ENCODE measurements around the gene PDE8A.
"Not testable (repeated sequence)": the region's sequence is repeated elsewhere in the genome, so short reads cannot be mapped to it uniquely, and the experiment has no call there.

PDE8A gene

DNA sequence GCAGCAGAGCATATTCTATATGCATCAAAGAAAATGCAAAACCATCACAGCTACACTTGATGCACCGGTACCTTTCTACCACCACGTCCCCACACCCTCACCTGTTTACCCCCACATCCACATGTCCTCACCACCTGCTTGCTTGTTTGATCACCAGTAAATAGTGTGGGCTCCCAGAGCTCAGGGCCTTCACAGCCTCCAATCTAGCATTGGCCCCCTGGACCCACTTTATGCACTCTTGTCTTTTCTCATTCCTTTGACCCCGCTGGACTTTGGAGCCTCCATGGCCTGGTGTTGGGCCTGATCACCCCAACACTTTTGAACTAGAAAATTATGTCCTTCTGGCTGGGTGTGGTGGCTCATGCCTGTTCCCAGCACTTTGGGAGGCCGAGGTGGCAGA is 190.1 kb downstream of the PDE8A start:
- Histone ChIP-seq H3K79me2 (ENCODE audit: low read length) (no peaks in the 10 kb centered on the region), H3K9me3 (replicated peaks; ENCODE audit: insufficient read depth, low read length) (no peaks in the 10 kb centered on the region), H3K4me3 (ENCODE audit: low read length) (no peak overlapping the region), H3K36me3 (replicated peaks; ENCODE audit: insufficient read depth, low read length) (no peaks in the 10 kb centered on the region), H3K27ac (ENCODE audit: low read length) (no peak overlapping the region), H3K9ac (ENCODE audit: low read length) (no peak overlapping the region), H3K27me3 (replicated peaks; ENCODE audit: insufficient read depth, low read length) (no peaks in the 10 kb centered on the region), H3K4me2 (ENCODE audit: low read depth, low read length) (no peak overlapping the region), H3K4me1 (ENCODE audit: low read length) (no peaks in the 10 kb centered on the region), H4K20me1 (ENCODE audit: insufficient read depth, low read length) (no peaks in the 10 kb centered on the region), H2AFZ (ENCODE audit: low read length) (no peak overlapping the region), H3K9me2 (replicated peaks; ENCODE audit: insufficient read depth, low read length) (no peaks in the 10 kb centered on the region), H3F3A (ENCODE audit: insufficient read depth, low read length) (no peaks in the 10 kb centered on the region)
- DNase-seq = no peak
- TF ChIP-seq EZH2 (optimal IDR thresholded peaks at IDR 0.05; ENCODE audit: low read depth, low read length) (no peak), EZH2phosphoT487 (IDR thresholded peaks at IDR 0.05; ENCODE audit: low read length) (no peak), CTCF (IDR thresholded peaks at IDR 0.05; ENCODE audit: low read length) (no peak)

DNA sequence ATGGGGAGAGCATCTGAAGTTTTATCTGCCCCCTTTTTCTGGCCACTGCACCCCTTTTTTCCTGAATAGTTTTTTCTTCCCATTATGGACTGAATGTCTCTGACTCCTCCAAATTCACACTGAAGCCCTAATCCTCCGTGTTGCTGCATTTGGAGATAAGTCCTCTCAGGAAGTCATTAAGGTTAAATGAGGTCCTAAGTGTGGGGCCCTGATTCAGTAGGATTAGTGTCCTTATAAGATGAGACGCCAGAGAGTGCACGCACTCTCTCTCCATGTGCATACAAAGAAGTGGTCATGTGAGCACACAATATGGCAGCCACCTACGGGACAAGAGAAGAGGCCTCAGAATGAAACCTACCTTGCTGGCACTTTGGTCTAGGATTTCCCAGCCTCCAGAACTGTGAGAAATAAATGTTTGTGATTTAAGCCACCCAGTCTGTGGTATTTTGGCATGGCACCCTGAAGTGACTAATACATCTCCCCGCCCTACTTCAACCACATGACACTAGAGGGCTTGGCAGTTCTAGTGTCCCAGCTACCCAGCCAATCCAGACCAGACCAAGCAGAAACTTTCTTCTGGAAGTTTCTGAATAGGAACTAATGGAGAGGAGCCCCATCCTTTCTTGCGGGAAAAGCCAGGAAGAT is 191.3 kb downstream of the PDE8A start:
- Histone ChIP-seq H3K27me3 (replicated peaks; ENCODE audit: insufficient read depth, low read length) (no peaks in the 10 kb centered on the region), H3K36me3 (replicated peaks; ENCODE audit: insufficient read depth, low read length) (no peaks in the 10 kb centered on the region), H3K4me3 (ENCODE audit: low read length) (no peak overlapping the region), H2AFZ (ENCODE audit: low read length) (no peak overlapping the region), H3K4me2 (ENCODE audit: low read depth, low read length) (no peak overlapping the region), H3K9ac (ENCODE audit: low read length) (no peak overlapping the region), H3K9me3 (replicated peaks; ENCODE audit: insufficient read depth, low read length) (no peaks in the 10 kb centered on the region), H3K79me2 (ENCODE audit: low read length) (no peaks in the 10 kb centered on the region), H3K4me1 (ENCODE audit: low read length) (no peaks in the 10 kb centered on the region), H3K9me2 (replicated peaks; ENCODE audit: insufficient read depth, low read length) (no peaks in the 10 kb centered on the region), H3F3A (ENCODE audit: insufficient read depth, low read length) (no peaks in the 10 kb centered on the region), H4K20me1 (ENCODE audit: insufficient read depth, low read length) (no peaks in the 10 kb centered on the region), H3K27ac (ENCODE audit: low read length) (no peak overlapping the region)
- no peak for DNase-seq
- TF ChIP-seq EZH2 (optimal IDR thresholded peaks at IDR 0.05; ENCODE audit: low read depth, low read length) = no peak
- no peak for TF ChIP-seq EZH2phosphoT487 (IDR thresholded peaks at IDR 0.05; ENCODE audit: low read length)

GRCh38 chr15:85173630-85174029 is 192.0 kb downstream of the PDE8A start:
- not testable (repeated sequence) for H3K9me3 ChIP-seq (replicated peaks; ENCODE audit: insufficient read depth, low read length); H3K4me2 ChIP-seq (ENCODE audit: low read depth, low read length); H3K79me2 ChIP-seq (ENCODE audit: low read length); H3K27me3 ChIP-seq (replicated peaks; ENCODE audit: insufficient read depth, low read length); H3K27ac ChIP-seq (ENCODE audit: low read length); H3K36me3 ChIP-seq (replicated peaks; ENCODE audit: insufficient read depth, low read length); H3F3A ChIP-seq (ENCODE audit: insufficient read depth, low read length); DNase-seq; H4K20me1 ChIP-seq (ENCODE audit: insufficient read depth, low read length); H3K9me2 ChIP-seq (replicated peaks; ENCODE audit: insufficient read depth, low read length); H2AFZ ChIP-seq (ENCODE audit: low read length); H3K4me1 ChIP-seq (ENCODE audit: low read length); H3K9ac ChIP-seq (ENCODE audit: low read length); H3K4me3 ChIP-seq (ENCODE audit: low read length)

- no peaks in the 10 kb centered on the region for H3K9me3 ChIP-seq (replicated peaks; ENCODE audit: insufficient read depth, low read length)
- no peaks in the 10 kb centered on the region for H3K9me2 ChIP-seq (replicated peaks; ENCODE audit: insufficient read depth, low read length)
- no peak overlapping the region for H3K4me3 ChIP-seq (ENCODE audit: low read length)
- no peaks in the 10 kb centered on the region for H3K4me1 ChIP-seq (ENCODE audit: low read length)
- H3K4me2 ChIP-seq (ENCODE audit: low read depth, low read length) = no peak overlapping the region
- H3K36me3 ChIP-seq (replicated peaks; ENCODE audit: insufficient read depth, low read length) = no peaks in the 10 kb centered on the region
- H3K9ac ChIP-seq (ENCODE audit: low read length) = no peak overlapping the region
- H3K27ac ChIP-seq (ENCODE audit: low read length) = no peak overlapping the region
- no peak for DNase-seq
- H3K79me2 ChIP-seq (ENCODE audit: low read length) = no peaks in the 10 kb centered on the region
- H3K27me3 ChIP-seq (replicated peaks; ENCODE audit: insufficient read depth, low read length) = no peaks in the 10 kb centered on the region
- no peak for TF ChIP-seq EZH2 (optimal IDR thresholded peaks at IDR 0.05; ENCODE audit: low read depth, low read length)
- TF ChIP-seq CTCF (IDR thresholded peaks at IDR 0.05; ENCODE audit: low read length) = no peak
- TF ChIP-seq EZH2phosphoT487 (IDR thresholded peaks at IDR 0.05; ENCODE audit: low read length) = no peak
- no peaks in the 10 kb centered on the region for H4K20me1 ChIP-seq (ENCODE audit: insufficient read depth, low read length)
- H2AFZ ChIP-seq (ENCODE audit: low read length) = no peak overlapping the region
- no peaks in the 10 kb centered on the region for H3F3A ChIP-seq (ENCODE audit: insufficient read depth, low read length)
Measured at GRCh38 chr15:85174521-85174920, 192.9 kb downstream of the PDE8A start.

DNA sequence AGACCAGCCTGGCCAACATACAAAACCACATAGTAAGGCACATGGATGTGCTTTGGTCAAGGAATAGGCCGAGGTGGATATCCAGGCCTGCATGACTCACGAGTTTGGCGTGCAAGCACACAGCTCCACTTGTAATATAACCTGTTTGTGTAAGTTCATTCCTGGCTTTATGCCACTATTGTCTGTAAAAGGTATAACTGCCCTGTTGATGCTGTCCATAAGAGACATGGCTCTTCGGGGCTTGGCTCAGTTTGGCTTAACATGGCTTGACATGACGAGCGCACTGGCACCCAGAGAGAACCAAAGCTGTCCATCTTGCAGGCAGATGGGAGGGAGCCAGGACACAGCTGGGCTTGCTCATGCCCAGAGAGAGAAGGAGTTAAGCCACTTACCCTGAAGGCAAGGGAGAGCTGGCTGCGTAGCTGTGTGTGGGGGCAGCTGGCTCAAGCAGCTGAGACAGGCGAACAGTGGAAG is 195.4 kb downstream of the PDE8A start:
- not testable (repeated sequence) for DNase-seq; H3K4me3 ChIP-seq (ENCODE audit: low read length); H4K20me1 ChIP-seq (ENCODE audit: insufficient read depth, low read length); H3K9ac ChIP-seq (ENCODE audit: low read length); H3F3A ChIP-seq (ENCODE audit: insufficient read depth, low read length); H3K4me2 ChIP-seq (ENCODE audit: low read depth, low read length); H3K27ac ChIP-seq (ENCODE audit: low read length); H3K4me1 ChIP-seq (ENCODE audit: low read length); H3K9me3 ChIP-seq (replicated peaks; ENCODE audit: insufficient read depth, low read length); H3K27me3 ChIP-seq (replicated peaks; ENCODE audit: insufficient read depth, low read length); H3K79me2 ChIP-seq (ENCODE audit: low read length); H2AFZ ChIP-seq (ENCODE audit: low read length); H3K36me3 ChIP-seq (replicated peaks; ENCODE audit: insufficient read depth, low read length); H3K9me2 ChIP-seq (replicated peaks; ENCODE audit: insufficient read depth, low read length)
